ENCODE data around the gene CELF4.

- TF ChIP-seq, protein P1, sequence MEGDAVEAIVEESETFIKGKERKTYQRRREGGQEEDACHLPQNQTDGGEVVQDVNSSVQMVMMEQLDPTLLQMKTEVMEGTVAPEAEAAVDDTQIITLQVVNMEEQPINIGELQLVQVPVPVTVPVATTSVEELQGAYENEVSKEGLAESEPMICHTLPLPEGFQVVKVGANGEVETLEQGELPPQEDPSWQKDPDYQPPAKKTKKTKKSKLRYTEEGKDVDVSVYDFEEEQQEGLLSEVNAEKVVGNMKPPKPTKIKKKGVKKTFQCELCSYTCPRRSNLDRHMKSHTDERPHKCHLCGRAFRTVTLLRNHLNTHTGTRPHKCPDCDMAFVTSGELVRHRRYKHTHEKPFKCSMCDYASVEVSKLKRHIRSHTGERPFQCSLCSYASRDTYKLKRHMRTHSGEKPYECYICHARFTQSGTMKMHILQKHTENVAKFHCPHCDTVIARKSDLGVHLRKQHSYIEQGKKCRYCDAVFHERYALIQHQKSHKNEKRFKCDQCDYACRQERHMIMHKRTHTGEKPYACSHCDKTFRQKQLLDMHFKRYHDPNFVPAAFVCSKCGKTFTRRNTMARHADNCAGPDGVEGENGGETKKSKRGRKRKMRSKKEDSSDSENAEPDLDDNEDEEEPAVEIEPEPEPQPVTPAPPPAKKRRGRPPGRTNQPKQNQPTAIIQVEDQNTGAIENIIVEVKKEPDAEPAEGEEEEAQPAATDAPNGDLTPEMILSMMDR (IDR thresholded peaks at IDR 0.05): no peak
- TF ChIP-seq POLR2A (IDR thresholded peaks at IDR 0.05) (no peak), POLR2AphosphoS5 (IDR thresholded peaks at IDR 0.05) (no peak)
Measured at GRCh38 chr18:37343542-37343851, 222.1 kb downstream of the CELF4 start.

All from breast epithelium (tissue), 3 donors.